Lung (tissue), 12 donors: ENCODE results near the gene MDN1. TPM values are rescaled to one million over a fixed set of nuclear protein-coding genes. Genes with fewer than 3 reads are reported as not detected.

Source experiments
- ATAC-seq: fragments of 200-7000 bp; cut with Tn5 transposase; one replicate; pipeline ENCODE4 v1.9.1; 2020; ENCODE audit warnings: moderate number of reproducible peaks; ENCODE audit not compliant: insufficient read depth, low FRiP score
- DNase-seq, 3 donors: peaks; one replicate each; pipeline ENCODE4 v3.0.0-alpha.2; 2013 to 2017
- H3K27ac ChIP-seq, 2 donors: one replicate each; pipeline ENCODE4 v1.5.1; 2013; ENCODE audit warnings: mild to moderate bottlenecking in 2 of 2, moderate library complexity in 2 of 2, control low read depth in 1 of 2, inconsistent platforms in 1 of 2, low read depth in 1 of 2, low read length in 1 of 2
- H3K27me3 ChIP-seq, 3 donors: one replicate each; pipeline ENCODE4 v1.5.1; 2013; ENCODE audit warnings: low read length in 2 of 3; ENCODE audit not compliant: control insufficient read depth in 3 of 3, insufficient read depth in 3 of 3
- H3K36me3 ChIP-seq, 4 donors: one replicate each; pipeline ENCODE4 v1.5.1; 2013; ENCODE audit warnings: low read length in 4 of 4, mild to moderate bottlenecking in 1 of 4, moderate library complexity in 1 of 4; ENCODE audit not compliant: control insufficient read depth in 4 of 4, insufficient read depth in 4 of 4
- H3K4me1 ChIP-seq, 5 donors: one replicate each; pipeline ENCODE4 v1.5.1; 2013; ENCODE audit warnings: low read length in 5 of 5, mild to moderate bottlenecking in 2 of 5, moderate library complexity in 1 of 5; ENCODE audit not compliant: control insufficient read depth in 5 of 5, insufficient read depth in 5 of 5
- H3K4me3 ChIP-seq: one replicate; pipeline ENCODE4 v1.5.1; 2013; ENCODE audit warnings: mild to moderate bottlenecking, control low read depth, moderate library complexity
- H3K9ac ChIP-seq, 2 donors: one replicate each; pipeline ENCODE4 v1.5.1; 2013; ENCODE audit warnings: low read length in 2 of 2, control low read depth in 1 of 2; ENCODE audit not compliant: insufficient read depth in 1 of 2
- H3K9me3 ChIP-seq, 4 donors: one replicate each; pipeline ENCODE4 v1.5.1; 2013; ENCODE audit warnings: low read length in 3 of 4, mild to moderate bottlenecking in 1 of 4, moderate library complexity in 1 of 4; ENCODE audit not compliant: control insufficient read depth in 4 of 4, insufficient read depth in 3 of 4
- CTCF ChIP-seq: IDR thresholded peaks from 2 replicates; pipeline ENCODE4 v1.5.1; 2012; ENCODE audit warnings: mild to moderate bottlenecking; ENCODE audit errors: control extremely low read depth, extremely low read depth
- WGBS, 2 donors: extraction: QIAGEN DNeasy Blood & Tissue Kit; methylation state at CpG; one replicate each; pipeline ENCODE4 v1.1.7; 2013; 5-methylcytosine and 5-hydroxymethylcytosine counted together
- polyA plus RNA-seq, 2 donors: library from polyadenylated mRNA; stranded (reverse); fragments of 200-250 nt; gene quantifications; one replicate each; pipeline ENCODE4 v1.2.1, GENCODE V29; 2013
- total RNA-seq, 2 donors: library from RNA; depleted of rRNA in 1 of 2; stranded (reverse); fragments of >200 nt in 1 of 2; gene quantifications; one replicate each; pipeline ENCODE4 v1.2.1, GENCODE V29; 2014 to 2021
- donor health status: control.
- donor health status: control.
- donor health status: Bipolar disorder and iron deficiency.
- donor health status: healthy.
- donor health status: DM: yes; HTN: yes; CAD: no.

The MDN1 gene
- total and polyA plus RNA-seq, 4 donors: 7.6 to 33.8 (median 31.7) TPM

- H3K4me3 ChIP-seq: no peak overlapping the region
- no peak for TF ChIP-seq CTCF
- no peaks in the 10 kb centered on the region for H3K27me3 ChIP-seq
- H3K9ac ChIP-seq: no peak overlapping the region
- 95% methylated on average over 6 of the region's 6 CpGs for WGBS, 2 donors
- ATAC-seq: no peak
- DNase-seq: no peak
- no peak overlapping the region for H3K27ac ChIP-seq
- H3K4me1 ChIP-seq: no peaks in the 10 kb centered on the region
- peaks cover 17 to 30% (median 23%) of the 10 kb centered on the region in 4 donors for H3K36me3 ChIP-seq
- H3K9me3 ChIP-seq: peaks cover 0 to 3% (median 0%) of the 10 kb centered on the region in 4 donors
Measured at GRCh38 chr6:89781070-89782034, 38.2 kb downstream of the MDN1 start.

- H3K4me1 ChIP-seq: no peaks in the 10 kb centered on the region
- no peak overlapping the region for H3K4me3 ChIP-seq
- no peak overlapping the region for H3K9ac ChIP-seq
- H3K9me3 ChIP-seq: no peaks in the 10 kb centered on the region
- DNase-seq: no peak
- H3K27me3 ChIP-seq: no peaks in the 10 kb centered on the region
- H3K27ac ChIP-seq: no peak overlapping the region
- H3K36me3 ChIP-seq: peaks cover 10 to 27% (median 14%) of the 10 kb centered on the region in 4 donors
- 97 to 99% methylated on average over 2 of the region's 2 CpGs for WGBS, 2 donors
- ATAC-seq: no peak
- no peak for TF ChIP-seq CTCF
Measured at GRCh38 chr6:89777455-89777854, 42.1 kb downstream of the MDN1 start.

- Histone ChIP-seq H3K27me3 (no peaks in the 10 kb centered on the region), H3K36me3 (peaks cover 9 to 31% (median 12%) of the 10 kb centered on the region in 4 donors), H3K9me3 (no peaks in the 10 kb centered on the region), H3K9ac (no peak overlapping the region), H3K27ac (no peak overlapping the region), H3K4me1 (no peaks in the 10 kb centered on the region), H3K4me3 (no peak overlapping the region)
- no peak for DNase-seq
- no peak for TF ChIP-seq CTCF
- 93 to 98% methylated on average over 1 of the region's 1 CpG for WGBS, 2 donors
- ATAC-seq: no peak
Measured at GRCh38 chr6:89776583-89777233, 42.9 kb downstream of the MDN1 start.
